BJ (cell line): ENCODE results near the gene MUC3A. TPM values are rescaled to one million over a fixed set of nuclear protein-coding genes. Genes with fewer than 3 reads are reported as not detected.

Source experiments
- CTCF ChIA-PET: fragments of 350-600 bp; formaldehyde crosslinking; extraction: SDS; loops from one replicate; lab custom pipeline; 2021; ENCODE audit warnings: antibody characterized with exemption, inconsistent platforms; lab: Yijun Ruan, JAX
- POLR2A ChIA-PET: fragments of 300-600 bp; sonication (Branson Sonifier 250); formaldehyde crosslinking; extraction: SDS; loops from one replicate; lab custom pipeline; 2021; ENCODE audit warnings: antibody characterized with exemption; lab: Charles Lee
- DNase-seq: peaks from one replicate; pipeline ENCODE4 v3.0.0-alpha.2; 2011; ENCODE audit warnings: low read depth
- H3K27me3 ChIP-seq: 2 replicates; pipeline ENCODE4 v1.6.0; 2011; ENCODE audit warnings: low read length; ENCODE audit not compliant: control insufficient read depth, insufficient read depth
- H3K36me3 ChIP-seq: 2 replicates; pipeline ENCODE4 v1.5.1; 2011; ENCODE audit warnings: low read length; ENCODE audit not compliant: control insufficient read depth, insufficient read depth
- H3K4me3 ChIP-seq: 2 replicates; pipeline ENCODE4 v1.5.1; 2011; ENCODE audit warnings: low read depth, mild to moderate bottlenecking, control low read depth, low read length
- polyA plus RNA-seq: library from polyadenylated mRNA; depleted of rRNA; stranded (reverse); fragments of >200 nt; gene quantifications from 2 replicates; pipeline ENCODE4 v1.2.3, GENCODE V29; 2011
- TF ChIP-seq, protein P1 (sequence below): IDR thresholded peaks from 2 replicates; pipeline ENCODE4 v1.5.1; 2011; ENCODE audit warnings: low read depth, mild to moderate bottlenecking, control low read depth, inconsistent platforms, low read length, moderate library complexity; ENCODE audit not compliant: insufficient read depth

Gene MUC3A
- polyA plus RNA-seq, 1 experiment, result not detected

DNA sequence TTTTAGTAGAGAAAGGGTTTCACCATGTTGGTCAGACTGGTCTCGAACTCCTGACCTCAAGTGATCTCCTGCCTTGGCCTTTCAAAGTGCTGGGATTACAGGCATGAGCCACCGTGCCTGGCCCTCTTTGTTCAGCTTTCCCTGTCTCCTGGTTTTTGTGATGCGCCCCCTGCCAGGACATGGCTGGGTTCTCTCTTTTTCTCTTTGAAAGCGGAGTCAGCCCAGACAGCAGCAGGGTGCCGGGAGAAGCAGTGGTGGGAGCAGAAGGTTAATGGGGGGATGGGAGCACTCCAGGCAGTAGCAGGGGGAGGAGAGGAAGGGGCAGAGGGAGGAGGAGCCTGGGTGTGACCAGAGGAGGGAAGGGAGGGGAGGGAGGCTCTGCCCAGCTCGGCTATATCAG lies 1.8 kb downstream of the MUC3A start:
- POLR2A ChIA-PET, result no interaction called here
- Histone ChIP-seq H3K36me3 (no peaks in the 10 kb centered on the region), H3K4me3 (no peak overlapping the region), H3K27me3 (peaks cover 23% of the 10 kb centered on the region)
- CTCF ChIA-PET, result interaction anchor here (1.0 to 1.3 kb wide), 3 partner anchors 10 to 56 kb away, joined by 3 to 4 read pairs (median 4); no protein-coding TSS in a partner anchor
- DNase-seq, result no peak
- TF ChIP-seq, protein P1, sequence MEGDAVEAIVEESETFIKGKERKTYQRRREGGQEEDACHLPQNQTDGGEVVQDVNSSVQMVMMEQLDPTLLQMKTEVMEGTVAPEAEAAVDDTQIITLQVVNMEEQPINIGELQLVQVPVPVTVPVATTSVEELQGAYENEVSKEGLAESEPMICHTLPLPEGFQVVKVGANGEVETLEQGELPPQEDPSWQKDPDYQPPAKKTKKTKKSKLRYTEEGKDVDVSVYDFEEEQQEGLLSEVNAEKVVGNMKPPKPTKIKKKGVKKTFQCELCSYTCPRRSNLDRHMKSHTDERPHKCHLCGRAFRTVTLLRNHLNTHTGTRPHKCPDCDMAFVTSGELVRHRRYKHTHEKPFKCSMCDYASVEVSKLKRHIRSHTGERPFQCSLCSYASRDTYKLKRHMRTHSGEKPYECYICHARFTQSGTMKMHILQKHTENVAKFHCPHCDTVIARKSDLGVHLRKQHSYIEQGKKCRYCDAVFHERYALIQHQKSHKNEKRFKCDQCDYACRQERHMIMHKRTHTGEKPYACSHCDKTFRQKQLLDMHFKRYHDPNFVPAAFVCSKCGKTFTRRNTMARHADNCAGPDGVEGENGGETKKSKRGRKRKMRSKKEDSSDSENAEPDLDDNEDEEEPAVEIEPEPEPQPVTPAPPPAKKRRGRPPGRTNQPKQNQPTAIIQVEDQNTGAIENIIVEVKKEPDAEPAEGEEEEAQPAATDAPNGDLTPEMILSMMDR, result no peak

DNA sequence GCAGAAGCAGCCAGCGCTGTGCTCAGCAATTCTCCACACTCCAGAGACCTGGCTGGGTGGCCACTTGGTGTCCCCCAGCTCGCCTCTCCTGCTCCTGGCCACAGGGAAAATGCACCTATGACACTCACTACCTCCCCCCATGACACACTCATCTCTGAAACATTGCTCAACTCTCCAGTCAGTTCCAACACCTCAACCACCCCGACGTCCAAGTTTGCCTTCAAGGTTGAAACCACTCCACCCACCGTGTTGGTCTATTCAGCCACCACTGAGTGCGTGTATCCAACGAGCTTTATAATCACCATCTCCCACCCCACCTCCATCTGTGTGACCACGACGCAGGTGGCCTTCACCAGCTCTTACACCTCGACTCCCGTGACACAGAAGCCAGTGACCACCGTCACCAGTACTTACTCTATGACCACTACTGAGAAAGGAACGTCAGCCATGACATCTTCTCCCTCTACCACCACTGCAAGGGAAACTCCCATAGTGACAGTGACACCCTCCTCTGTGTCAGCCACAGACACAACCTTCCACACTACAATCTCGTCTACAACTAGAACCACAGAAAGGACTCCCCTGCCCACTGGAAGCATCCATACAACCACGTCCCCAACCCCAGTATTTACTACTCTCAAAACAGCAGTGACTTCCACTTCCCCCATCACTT lies 2.7 kb downstream of the MUC3A start:
- ChIA-PET POLR2A (no interaction called here), CTCF (no interaction called here)
- Histone ChIP-seq H3K36me3 (no peaks in the 10 kb centered on the region), H3K27me3 (peaks cover 21% of the 10 kb centered on the region), H3K4me3 (no peak overlapping the region)
- TF ChIP-seq, protein P1, result no peak
- DNase-seq, result no peak

DNA sequence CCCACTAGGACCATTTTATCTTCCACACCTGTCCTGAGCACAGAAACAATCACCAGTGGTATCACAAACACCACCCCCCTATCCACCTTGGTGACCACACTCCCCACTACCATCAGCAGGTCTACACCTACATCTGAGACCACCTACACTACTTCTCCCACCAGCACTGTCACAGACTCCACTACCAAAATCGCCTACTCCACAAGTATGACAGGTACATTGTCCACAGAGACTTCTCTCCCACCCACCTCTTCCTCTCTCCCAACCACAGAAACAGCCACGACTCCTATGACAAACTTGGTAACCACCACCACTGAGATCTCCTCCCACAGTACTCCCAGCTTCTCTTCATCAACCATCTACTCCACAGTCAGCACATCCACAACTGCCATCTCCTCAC lies 3.3 kb downstream of the MUC3A start:
- DNase-seq, result no peak
- Histone ChIP-seq H3K36me3 (no peaks in the 10 kb centered on the region), H3K4me3 (no peak overlapping the region), H3K27me3 (peaks cover 21% of the 10 kb centered on the region)
- POLR2A ChIA-PET, result no interaction called here
- CTCF ChIA-PET, result no interaction called here
- TF ChIP-seq, protein P1, result no peak

DNA sequence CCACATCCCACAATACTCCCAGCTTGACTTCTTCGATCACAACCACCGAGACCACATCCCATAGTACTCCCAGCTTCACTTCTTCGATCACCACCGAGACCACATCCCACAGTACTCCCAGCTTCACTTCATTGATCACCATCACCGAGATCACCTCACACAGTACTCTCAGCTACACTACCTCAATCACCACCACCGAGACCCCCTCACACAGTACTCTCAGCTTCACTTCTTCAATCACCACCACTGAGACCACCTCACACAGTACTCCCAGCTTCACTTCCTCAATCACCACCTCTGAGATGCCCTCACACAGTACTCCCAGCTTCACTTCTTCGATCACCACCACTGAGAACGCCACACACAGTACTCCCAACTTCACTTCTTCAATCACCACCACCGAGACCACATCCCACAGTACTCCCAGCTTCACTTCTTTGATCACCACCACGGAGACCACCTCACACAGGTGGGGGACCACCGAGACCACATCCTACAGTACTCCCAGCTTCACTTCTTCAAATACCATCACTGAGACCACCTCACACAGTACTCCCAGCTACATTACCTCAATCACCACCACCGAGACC lies 8.6 kb downstream of the MUC3A start:
- POLR2A ChIA-PET, result interaction anchor here (0.6 kb wide), 1 partner anchor 68 kb away, joined by 16 read pairs; the partner anchor contains the start of gene UFSP1
- no peaks in the 10 kb centered on the region for H3K36me3 ChIP-seq
- TF ChIP-seq, protein P1, result no peak
- CTCF ChIA-PET, result interaction anchor here (0.5 to 1.3 kb wide), 6 partner anchors 8 to 158 kb away, joined by 3 to 8 read pairs (median 4); no protein-coding TSS in a partner anchor
- no peak for DNase-seq
- no peak overlapping the region for H3K4me3 ChIP-seq
- H3K27me3 ChIP-seq, result peaks cover 10% of the 10 kb centered on the region

DNA sequence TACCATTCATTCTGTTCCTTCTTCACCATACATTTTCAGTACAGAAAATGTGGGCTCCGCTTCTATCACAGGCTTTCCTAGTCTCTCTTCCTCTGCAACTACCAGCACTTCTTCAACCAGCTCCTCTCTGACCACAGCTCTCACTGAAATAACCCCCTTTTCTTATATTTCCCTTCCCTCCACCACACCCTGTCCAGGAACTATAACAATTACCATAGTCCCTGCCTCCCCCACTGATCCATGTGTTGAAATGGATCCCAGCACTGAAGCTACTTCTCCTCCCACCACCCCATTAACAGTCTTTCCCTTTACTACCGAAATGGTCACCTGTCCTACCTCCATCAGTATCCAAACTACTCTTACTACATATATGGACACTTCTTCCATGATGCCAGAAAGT lies 10.6 kb downstream of the MUC3A start:
- Histone ChIP-seq H3K36me3 (no peaks in the 10 kb centered on the region), H3K27me3 (peaks cover 14% of the 10 kb centered on the region), H3K4me3 (no peak overlapping the region)
- ChIA-PET POLR2A (no interaction called here), CTCF (no interaction called here)
- TF ChIP-seq, protein P1, result no peak
- no peak for DNase-seq
